ENCODE measurements around the gene THAP4.

Gene THAP4, protein sequence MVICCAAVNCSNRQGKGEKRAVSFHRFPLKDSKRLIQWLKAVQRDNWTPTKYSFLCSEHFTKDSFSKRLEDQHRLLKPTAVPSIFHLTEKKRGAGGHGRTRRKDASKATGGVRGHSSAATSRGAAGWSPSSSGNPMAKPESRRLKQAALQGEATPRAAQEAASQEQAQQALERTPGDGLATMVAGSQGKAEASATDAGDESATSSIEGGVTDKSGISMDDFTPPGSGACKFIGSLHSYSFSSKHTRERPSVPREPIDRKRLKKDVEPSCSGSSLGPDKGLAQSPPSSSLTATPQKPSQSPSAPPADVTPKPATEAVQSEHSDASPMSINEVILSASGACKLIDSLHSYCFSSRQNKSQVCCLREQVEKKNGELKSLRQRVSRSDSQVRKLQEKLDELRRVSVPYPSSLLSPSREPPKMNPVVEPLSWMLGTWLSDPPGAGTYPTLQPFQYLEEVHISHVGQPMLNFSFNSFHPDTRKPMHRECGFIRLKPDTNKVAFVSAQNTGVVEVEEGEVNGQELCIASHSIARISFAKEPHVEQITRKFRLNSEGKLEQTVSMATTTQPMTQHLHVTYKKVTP

GRCh38 chr2:241637018-241637794 lies at the start of gene THAP4, which contains the start of gene ATG4B:
TSS of gene THAP4 (minus strand) at chr2:241637158. CDS start at chr2:241637017, 141 bp downstream.
TSS of gene ATG4B (plus strand) at chr2:241637693. CDS start at chr2:241637715, 22 bp downstream.
- peak; percentile 92 for DNase-seq

GRCh38 chr2:241686324-241686649 lies 49.3 kb upstream of the THAP4 start:
- no peak for DNase-seq

DNA sequence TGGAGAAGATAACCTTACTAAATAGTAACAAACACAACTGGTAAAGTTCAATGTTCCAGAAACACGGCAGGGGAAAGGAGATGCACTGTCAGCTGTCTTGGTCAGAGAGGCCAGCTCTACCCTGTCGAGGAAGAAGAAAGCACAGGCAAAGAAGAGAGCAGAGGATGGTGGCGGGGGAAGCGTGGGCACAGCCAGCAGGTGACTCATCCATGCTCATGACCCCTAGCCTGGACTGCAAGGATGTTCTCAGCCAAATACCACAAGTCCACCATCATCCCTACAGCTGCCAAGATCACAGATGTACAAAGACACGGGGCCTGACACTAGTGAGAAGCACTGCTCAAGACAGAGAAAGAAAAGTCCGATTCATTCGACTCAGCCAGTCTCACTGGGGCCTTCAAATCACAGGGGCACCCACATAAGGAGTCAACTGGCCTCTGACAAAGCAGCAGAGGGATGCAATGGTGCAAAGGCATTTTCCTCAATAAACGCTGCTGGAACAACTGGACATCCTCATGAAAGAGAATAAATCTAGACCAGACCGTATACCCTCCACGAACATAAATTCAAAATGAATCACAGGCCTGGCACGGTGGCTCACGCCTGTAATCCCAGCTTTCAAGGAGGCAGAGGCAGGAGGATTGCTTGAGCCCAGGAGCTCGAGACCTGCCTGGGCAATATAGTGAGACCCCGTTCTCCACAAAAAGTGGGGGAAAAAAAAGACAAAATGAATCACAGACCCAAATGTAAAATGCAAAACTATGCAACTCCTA lies 44.1 kb upstream of the THAP4 start:
- no peak for DNase-seq

GRCh38 chr2:241680044-241680443 lies 43.1 kb upstream of the THAP4 start:
- no peak for DNase-seq

DNA sequence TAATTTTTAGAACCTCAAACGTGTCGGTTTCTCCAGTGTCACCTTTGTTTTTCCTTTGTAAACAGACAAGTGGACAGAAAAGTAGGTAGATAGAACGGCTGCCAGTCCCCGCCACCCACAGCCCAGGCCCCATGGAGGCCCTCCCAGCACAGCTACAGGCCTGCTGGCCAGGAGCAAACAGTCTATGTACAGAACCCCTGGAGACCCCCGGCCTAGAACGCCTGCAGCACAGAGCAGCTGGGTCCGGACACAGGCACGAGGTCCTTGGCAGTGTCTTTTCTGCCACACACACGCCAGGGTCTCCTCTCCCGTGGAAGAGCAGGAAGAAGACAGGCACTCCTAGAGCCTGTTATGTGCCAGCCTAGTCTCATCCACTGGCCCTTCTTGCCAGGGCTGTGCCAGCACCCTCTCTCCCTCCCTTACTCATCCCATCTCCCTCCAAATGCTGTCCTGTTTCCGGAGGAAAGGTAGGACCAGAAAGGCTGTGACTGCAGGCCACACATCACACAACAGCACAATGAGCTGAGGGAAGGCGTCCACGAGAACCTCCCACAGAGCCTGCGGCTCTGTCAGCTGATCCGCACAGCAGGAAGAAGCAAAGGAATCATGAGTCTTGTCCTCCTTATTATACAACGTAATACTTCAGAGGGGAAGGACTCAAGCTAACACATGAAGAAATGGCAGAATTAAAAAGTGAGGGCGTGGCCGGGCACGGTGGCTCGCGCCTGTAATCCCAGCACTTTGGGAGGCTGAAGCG lies 42.0 kb upstream of the THAP4 start:
- no peak for DNase-seq

DNA sequence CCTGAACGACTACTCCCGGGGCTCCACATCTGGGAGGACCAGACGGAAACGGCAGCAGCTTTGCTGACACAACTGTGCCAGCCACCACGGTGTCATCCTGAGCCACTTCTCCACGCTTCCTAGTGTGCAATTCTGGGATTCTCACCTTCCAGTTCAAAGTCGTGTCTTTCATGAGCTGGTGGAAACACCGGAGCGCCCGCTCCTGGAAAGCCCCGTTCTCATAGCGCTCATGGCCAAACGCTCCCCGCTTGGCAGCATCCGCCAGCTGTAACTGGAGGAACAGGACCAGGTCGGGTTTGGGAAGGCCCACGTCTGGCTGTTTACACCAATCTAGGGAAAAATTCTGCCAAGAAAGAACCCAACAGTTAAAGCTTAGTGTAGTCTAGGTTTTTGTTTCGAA lies 41.3 kb upstream of the THAP4 start:
- DNase-seq: no peak

- DNase-seq: no peak
Observed at GRCh38 chr2:241677392-241677791, 40.4 kb upstream of the THAP4 start.

DNA sequence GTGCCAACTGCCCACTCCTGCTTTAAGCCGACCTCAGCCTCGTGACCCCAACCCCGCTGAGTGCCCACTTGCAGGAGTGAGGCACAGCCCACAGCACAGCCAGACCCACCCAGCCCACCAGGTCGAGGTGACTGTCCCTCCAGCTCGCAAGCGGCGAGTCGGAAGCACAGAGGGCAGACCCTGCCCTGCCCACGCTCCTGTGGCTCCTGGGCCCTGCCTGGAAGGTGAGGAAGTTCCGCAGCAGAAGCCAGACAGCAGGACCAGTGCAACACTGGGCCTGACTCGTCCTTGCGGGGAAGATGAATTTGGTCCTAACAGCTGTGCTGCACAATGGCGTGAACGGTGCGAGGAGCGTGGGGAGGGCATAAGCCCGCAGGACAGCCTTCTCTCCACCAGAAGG lies 39.7 kb upstream of the THAP4 start:
- DNase-seq: no peak

DNA sequence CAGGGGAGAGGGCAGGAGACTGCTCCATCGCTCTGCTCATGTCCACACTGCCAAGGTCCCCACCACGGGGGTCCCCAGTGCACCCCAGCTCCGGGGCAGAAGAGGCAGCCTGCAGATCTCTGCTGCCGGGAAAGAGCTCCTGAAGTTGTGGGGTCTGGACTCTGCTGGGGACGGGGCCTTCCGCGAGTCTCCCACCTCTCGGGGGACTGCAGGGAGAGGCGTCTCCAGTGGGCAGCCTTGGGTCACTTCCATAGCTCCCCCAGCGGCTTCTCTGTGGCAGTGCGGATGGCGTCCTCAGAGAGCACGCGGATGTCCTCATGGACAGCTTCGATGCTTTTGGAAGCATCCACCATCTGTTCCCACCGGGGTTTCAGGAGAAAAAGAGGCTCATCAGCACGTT lies 38.9 kb upstream of the THAP4 start:
- no peak for DNase-seq

- DNase-seq: no peak
Observed at GRCh38 chr2:241673797-241674725, 37.1 kb upstream of the THAP4 start.

DNA sequence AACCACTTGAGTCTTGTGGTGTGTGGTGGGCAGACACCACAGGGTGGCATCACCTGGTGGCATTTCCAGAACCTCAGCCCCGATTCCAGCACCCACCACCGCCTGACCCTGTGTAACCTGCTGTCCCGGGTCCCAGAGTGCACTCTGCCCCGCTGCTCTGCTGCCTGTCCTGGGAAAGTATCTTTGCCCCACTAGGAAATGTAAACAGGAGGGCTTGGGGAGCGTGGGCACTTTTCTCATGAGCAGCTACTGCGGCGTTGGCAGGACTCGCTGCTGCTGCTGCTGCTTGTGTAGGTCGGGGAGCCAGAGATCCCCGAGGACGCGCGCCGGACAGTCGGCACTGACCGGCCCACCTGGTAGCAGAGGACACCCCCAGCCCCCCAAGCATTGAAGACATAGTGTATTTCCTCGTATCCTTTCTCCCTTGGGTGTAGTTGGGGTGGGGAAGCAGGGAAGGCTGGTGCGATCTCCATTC lies 36.3 kb upstream of the THAP4 start:
- DNase-seq: no peak

- DNase-seq: no peak
Observed at GRCh38 chr2:241672243-241673188, 35.6 kb upstream of the THAP4 start.

- DNase-seq: no peak
Observed at GRCh38 chr2:241671457-241672240, 34.7 kb upstream of the THAP4 start.

DNA sequence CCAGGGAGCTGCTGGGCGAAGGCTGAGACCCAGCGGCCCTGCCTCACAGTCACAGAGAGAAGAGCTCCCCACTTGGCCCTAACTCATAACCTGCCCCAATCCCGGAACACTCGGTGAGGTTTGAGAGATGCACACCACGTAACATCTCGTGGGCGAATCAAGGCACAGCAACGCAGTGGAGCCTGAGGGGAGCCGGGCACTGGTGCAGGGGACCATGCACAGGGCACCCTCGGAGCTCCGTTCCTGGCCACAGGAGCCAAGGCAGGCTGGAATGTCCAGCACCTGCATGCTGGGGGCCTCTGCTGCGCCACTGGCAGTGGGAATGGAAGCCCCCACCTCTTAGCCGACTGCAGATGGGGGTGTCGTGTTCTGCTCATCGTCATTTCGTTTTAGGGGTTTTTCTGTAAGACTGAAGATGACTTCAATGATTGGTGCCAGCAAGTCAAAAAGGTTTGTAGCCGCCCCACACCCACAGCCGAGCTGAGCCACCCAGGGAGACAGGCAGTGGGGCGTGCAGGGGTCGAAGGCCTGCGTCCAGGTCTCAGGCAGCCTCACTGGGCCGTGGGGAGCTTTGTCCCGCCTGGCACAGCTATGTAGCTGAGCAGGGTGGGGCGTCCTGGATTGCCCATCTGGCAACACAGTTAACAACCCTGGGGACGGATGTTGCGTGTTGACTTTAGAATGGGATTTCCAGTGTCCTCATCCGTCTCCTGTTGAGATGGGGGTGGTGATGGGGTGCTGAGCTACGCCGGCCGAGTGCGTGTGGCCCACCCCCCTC lies 33.6 kb upstream of the THAP4 start:
- DNase-seq: no peak

DNA sequence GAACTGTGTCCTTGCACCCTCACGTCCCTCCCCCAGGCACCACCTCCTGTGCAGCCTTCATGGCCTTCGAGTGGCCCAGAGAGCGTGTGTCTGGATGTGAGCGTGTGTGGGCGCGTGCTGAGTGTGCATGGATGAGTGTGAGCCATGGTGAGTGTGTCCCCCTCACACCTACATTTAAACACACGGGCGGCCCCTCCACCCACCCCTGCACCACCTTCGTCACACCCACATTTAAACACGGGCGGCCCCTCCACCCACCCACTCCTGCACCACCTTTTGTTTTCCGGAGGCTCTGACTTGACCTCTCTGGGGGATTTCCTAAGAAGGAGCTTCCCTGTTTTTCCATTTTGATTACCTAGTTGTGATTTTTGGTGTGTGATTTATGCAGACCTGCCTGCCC lies 31.9 kb upstream of the THAP4 start:
- DNase-seq: no peak

DNA sequence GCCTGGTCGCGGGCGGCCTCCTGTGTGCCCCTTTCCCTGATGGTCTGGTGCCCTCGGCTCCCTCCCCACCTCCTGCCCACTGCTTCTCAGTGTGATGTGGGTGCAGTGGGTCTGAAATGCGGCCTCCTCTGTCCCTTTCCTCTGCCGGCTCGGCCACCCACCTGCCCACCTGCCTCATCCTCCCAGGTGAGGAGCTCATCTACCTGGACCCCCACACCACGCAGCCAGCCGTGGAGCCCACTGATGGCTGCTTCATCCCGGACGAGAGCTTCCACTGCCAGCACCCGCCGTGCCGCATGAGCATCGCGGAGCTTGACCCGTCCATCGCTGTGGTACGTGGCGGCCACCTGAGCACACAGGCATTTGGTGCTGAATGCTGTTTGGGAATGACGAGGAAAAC lies 31.4 kb upstream of the THAP4 start:
- DNase-seq: no peak

- DNase-seq: no peak
Observed at GRCh38 chr2:241666627-241667400, 29.9 kb upstream of the THAP4 start.
